ENCODE data around the gene KYAT1. TPM values are rescaled to one million over a fixed set of nuclear protein-coding genes. Genes with fewer than 3 reads are reported as not detected.
A peak's percentile ranks its signal among the peaks of the same experiment; 100 is the strongest.

The KYAT1 gene
- total and polyA plus RNA-seq, 8 donors, result 0.58 to 25.7 (median 5.7) TPM

DNA sequence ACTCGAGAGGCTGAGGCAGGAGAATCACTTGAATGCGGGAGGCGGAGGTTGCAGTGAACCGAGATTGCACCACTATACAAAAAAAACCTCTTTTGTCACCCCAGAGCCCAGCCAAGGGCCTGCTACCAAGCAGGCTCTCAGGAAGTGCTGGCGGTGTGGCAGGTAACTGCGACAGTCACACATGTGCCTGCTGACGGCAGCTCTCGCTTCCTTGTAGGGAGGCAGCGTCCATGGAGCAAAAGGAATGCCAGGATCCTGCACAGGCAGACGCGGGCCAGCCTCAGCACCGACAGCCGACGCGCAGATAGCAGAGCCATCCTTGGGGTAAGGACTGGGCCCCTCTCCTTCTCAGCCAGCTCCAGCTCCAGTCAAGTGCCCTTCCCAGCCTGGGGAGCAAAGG, 4.0 kb upstream of the KYAT1 start:
- no peaks in the 10 kb centered on the region for H3K27me3 ChIP-seq
- intact Hi-C loops (cut with DNase I; ENCODE audit: low total_unique reads), result loop anchor here (5.0 kb wide), 1 partner anchor 42 kb away; no protein-coding TSS in a partner anchor
- TF ChIP-seq POLR2A (IDR thresholded peaks at IDR 0.05) (no peak), POLR2AphosphoS5 (IDR thresholded peaks at IDR 0.05) (no peak), EP300 (IDR thresholded peaks at IDR 0.05) (no peak)
- TF ChIP-seq, protein P1, sequence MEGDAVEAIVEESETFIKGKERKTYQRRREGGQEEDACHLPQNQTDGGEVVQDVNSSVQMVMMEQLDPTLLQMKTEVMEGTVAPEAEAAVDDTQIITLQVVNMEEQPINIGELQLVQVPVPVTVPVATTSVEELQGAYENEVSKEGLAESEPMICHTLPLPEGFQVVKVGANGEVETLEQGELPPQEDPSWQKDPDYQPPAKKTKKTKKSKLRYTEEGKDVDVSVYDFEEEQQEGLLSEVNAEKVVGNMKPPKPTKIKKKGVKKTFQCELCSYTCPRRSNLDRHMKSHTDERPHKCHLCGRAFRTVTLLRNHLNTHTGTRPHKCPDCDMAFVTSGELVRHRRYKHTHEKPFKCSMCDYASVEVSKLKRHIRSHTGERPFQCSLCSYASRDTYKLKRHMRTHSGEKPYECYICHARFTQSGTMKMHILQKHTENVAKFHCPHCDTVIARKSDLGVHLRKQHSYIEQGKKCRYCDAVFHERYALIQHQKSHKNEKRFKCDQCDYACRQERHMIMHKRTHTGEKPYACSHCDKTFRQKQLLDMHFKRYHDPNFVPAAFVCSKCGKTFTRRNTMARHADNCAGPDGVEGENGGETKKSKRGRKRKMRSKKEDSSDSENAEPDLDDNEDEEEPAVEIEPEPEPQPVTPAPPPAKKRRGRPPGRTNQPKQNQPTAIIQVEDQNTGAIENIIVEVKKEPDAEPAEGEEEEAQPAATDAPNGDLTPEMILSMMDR (IDR thresholded peaks at IDR 0.05), result no peak
- H3K36me3 ChIP-seq, result peaks cover 9 to 60% (median 55%) of the 10 kb centered on the region in 4 donors
- peak overlapping the region; percentile 5 to 99 (median 67) for H3K27ac ChIP-seq
- no peaks in the 10 kb centered on the region for H3K9me3 ChIP-seq
- 75 to 87% (median 79%) methylated on average over 8 to 15 of the region's 15 CpGs for WGBS, 5 donors
- DNase-seq, result no peak
- no peak overlapping the region for H3K4me3 ChIP-seq
- H3K4me1 ChIP-seq, result peaks cover 54 to 80% (median 68%) of the 10 kb centered on the region in 4 donors

DNA sequence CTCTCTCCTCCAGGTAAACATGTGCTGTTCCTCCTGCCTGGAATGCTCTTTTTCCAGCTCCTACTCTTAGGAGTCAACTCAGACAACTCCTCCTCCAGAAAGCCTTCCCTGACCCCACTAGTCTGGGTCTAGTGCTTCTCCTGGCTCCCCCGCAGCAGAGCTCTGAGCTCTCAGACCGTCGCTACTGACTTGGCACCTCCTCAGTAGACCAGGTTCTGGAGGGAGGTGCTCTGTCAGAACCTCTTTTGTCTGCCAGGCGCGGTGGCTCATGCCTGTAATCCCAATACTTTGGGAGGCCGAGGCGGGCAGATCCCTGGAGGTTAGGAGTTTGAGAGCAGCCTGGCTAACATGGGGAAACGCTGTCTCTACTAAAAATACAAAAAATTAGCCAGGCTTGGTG, 3.6 kb upstream of the KYAT1 start:
- H3K27me3 ChIP-seq, result no peaks in the 10 kb centered on the region
- no peak overlapping the region for H3K4me3 ChIP-seq
- 83 to 90% (median 88%) methylated on average over 8 of the region's 8 CpGs for WGBS, 5 donors
- H3K36me3 ChIP-seq, result peaks cover 6 to 57% (median 50%) of the 10 kb centered on the region in 4 donors
- no peak for DNase-seq
- no peak for TF ChIP-seq POLR2A (IDR thresholded peaks at IDR 0.05)
- TF ChIP-seq POLR2AphosphoS5 (IDR thresholded peaks at IDR 0.05), result no peak
- TF ChIP-seq, protein P1 (IDR thresholded peaks at IDR 0.05), result no peak
- no peak for TF ChIP-seq EP300 (IDR thresholded peaks at IDR 0.05)
- H3K27ac ChIP-seq, result peak overlapping the region; percentile 5 to 99 (median 67)
- intact Hi-C loops (cut with DNase I; ENCODE audit: low total_unique reads), result loop anchor here (5.0 kb wide), 1 partner anchor 42 kb away; no protein-coding TSS in a partner anchor
- H3K4me1 ChIP-seq, result peaks cover 56 to 81% (median 68%) of the 10 kb centered on the region in 4 donors
- no peaks in the 10 kb centered on the region for H3K9me3 ChIP-seq

DNA sequence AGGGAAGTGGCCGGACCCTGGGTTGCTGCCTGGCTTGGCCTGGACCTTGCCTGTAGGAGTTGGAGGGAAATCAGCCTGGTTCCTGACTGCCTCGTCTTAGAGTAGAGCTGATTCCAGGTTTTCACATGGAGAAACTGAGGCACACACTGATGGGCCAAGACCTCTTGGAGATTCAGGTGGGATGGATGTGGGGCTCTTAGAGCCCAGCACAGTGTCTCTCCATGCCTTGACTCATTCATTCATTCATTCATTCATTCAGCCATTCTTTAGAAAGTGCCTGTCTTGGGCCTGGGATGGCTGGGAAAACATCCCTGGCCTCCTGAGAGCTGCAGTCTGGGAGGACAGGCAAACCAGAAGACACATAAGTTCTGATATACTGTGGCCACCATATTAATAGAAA, 2.4 kb upstream of the KYAT1 start:
- Histone ChIP-seq H3K27me3 (no peaks in the 10 kb centered on the region), H3K4me3 (peak overlapping the region in 3 of 4 donors; percentile 89 to 99 (median 90)), H3K27ac (peak overlapping the region in 4 of 5 donors; percentile 96 to 99 (median 99)), H3K9me3 (no peaks in the 10 kb centered on the region), H3K36me3 (peaks cover 5 to 45% (median 40%) of the 10 kb centered on the region in 4 donors), H3K4me1 (peaks cover 64 to 87% (median 75%) of the 10 kb centered on the region in 4 donors)
- 68 to 83% (median 76%) methylated on average over 2 of the region's 2 CpGs for WGBS, 5 donors
- DNase-seq, result no peak
- TF ChIP-seq, protein P1 (IDR thresholded peaks at IDR 0.05), result no peak
- TF ChIP-seq EP300 (IDR thresholded peaks at IDR 0.05), result no peak
- TF ChIP-seq POLR2AphosphoS5 (IDR thresholded peaks at IDR 0.05), result no peak
- TF ChIP-seq POLR2A (IDR thresholded peaks at IDR 0.05), result no peak
- intact Hi-C loops (cut with DNase I; ENCODE audit: low total_unique reads), result no loop called here

DNA sequence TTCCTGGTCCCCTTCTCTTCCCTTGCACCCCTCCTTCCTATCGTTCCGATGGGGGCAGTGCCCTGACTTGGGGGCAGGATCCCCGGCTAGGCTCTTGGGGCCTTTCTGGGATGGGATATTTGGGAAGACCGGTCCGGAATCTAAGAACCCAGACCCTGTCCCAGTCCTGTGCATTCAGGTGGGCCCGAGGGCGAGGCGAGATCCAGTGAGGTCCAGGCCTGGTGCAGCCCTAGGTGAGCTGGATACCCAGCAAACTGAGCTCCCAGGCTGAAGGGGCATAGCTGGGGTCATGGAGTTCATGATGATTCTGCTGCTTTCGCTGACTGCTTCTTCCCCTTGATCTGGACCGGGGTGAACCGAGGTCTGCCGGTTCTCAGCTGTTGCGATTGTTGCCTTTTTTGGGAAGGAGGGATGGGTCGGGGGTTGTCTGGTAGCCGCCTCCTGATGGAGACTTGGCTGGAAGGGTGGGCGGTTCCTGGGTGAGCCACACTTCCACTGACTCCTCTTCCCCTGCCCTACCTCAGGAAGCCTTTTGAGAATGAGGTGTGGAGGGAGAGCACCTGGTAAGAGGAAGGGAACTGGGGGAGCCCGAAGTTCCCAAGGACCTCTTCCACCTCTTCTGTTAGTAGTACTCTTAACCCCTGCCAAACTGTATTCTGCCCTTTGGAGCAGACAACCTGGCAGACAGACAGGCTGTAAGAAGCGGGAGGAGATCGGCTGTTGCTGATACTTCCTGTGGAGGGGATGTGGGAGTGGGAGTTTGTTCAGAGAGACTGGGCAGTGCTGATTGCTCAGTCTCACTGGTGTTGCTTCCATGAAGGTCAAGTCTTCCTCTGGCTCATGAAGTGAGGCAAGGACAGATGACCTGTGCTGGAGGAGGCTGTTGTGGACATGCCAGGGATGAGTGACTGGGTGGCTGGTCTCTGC, 1.2 kb upstream of the KYAT1 start:
- peak in 1 of 2 donors; percentile 58 for DNase-seq
- H3K27me3 ChIP-seq, result no peaks in the 10 kb centered on the region
- H3K4me1 ChIP-seq, result peaks cover 55 to 85% (median 73%) of the 10 kb centered on the region in 4 donors
- H3K27ac ChIP-seq, result peak overlapping the region; percentile 96 to 99 (median 99)
- TF ChIP-seq, protein P1 (IDR thresholded peaks at IDR 0.05), result no peak
- no peak for TF ChIP-seq EP300 (IDR thresholded peaks at IDR 0.05)
- TF ChIP-seq POLR2AphosphoS5 (IDR thresholded peaks at IDR 0.05), result no peak
- no peak for TF ChIP-seq POLR2A (IDR thresholded peaks at IDR 0.05)
- intact Hi-C loops (cut with DNase I; ENCODE audit: low total_unique reads), result no loop called here
- peaks cover 0 to 32% (median 28%) of the 10 kb centered on the region in 4 donors for H3K36me3 ChIP-seq
- no peaks in the 10 kb centered on the region for H3K9me3 ChIP-seq
- H3K4me3 ChIP-seq, result peak overlapping the region; percentile 89 to 99 (median 94)
- WGBS, 5 donors, result 0 to 1% (median 0%) methylated on average over 19 of the region's 19 CpGs
